Measurements from ENCODE around the gene DBH. TPM values are rescaled to one million over a fixed set of nuclear protein-coding genes. Genes with fewer than 3 reads are reported as not detected.

DBH gene
- total and polyA plus RNA-seq, 2 of the 13 experiments (the other 11 are each of a cell fraction or from before 2014, with no cell fraction given), result not detected

GRCh38 chr9:133618726-133619125, 17.4 kb upstream of the DBH start (continued):
- TF ChIP-seq CENPT (CRISPR knock-in tag; IDR thresholded peaks at IDR 0.05; ENCODE audit: low read depth), result no peak
- TF ChIP-seq ZNF724P (CRISPR knock-in tag; IDR thresholded peaks at IDR 0.05; ENCODE audit: borderline replicate concordance), result no peak
- no peak for TF ChIP-seq HMG20B (CRISPR knock-in tag; conservative IDR thresholded peaks at IDR 0.05)
- no peak for TF ChIP-seq ZNF670 (CRISPR knock-in tag; IDR thresholded peaks at IDR 0.05; ENCODE audit: borderline replicate concordance)
- TF ChIP-seq HMGXB3 (CRISPR knock-in tag; IDR thresholded peaks at IDR 0.05; ENCODE audit: borderline replicate concordance), result no peak

- H4K20me1 ChIP-seq (ENCODE audit: insufficient read depth, low read length), result no peaks in the 10 kb centered on the region
- ATAC-seq (no peak), FAIRE-seq (no peak), DNase-seq (ENCODE audit: low spot score) (no peak)
- BruUV-seq (replicated peaks), result no TSS peak
- no peak overlapping the region for H3K9ac ChIP-seq (ENCODE audit: insufficient read depth, low read depth, low read length)
- WGBS (ENCODE audit: low lambda C conversion rate), result 5% methylated on average over 8 of the region's 8 CpGs
- peaks cover 7 to 62% of the 10 kb centered on the region in 2 experiments for H3K27me3 ChIP-seq (ENCODE audit: control insufficient read depth in 1 of 2, insufficient read depth in 2 of 2, low read length in 2 of 2)
- in situ Hi-C loops (cut with HindIII; ENCODE audit: extremely low pct_ligation_motif_present, low pct_unique_long_range_greater_than_20kb) (no loop called here), intact Hi-C loops (cut with micrococcal nuclease; ENCODE audit: unreplicated experiment) (no loop called here)
- no peaks in the 10 kb centered on the region for H3K36me3 ChIP-seq (replicated peaks in 1 of 2; ENCODE audit: control insufficient read depth in 1 of 2, insufficient read depth in 2 of 2, low read length in 2 of 2)
- ChIA-PET CTCF (ENCODE audit: low intra/inter-chr PET ratio, low total read pairs) (no interaction called here), POLR2A (no interaction called here)
- no peaks in the 10 kb centered on the region for H3K4me1 ChIP-seq (ENCODE audit: insufficient read depth, low read length)
- no peak overlapping the region for H3K4me2 ChIP-seq (ENCODE audit: low read depth, low read length)
- H3K27ac ChIP-seq (ENCODE audit: extremely low read length, insufficient read depth, low read length), result no peak overlapping the region
- TF ChIP-seq PRDM15 (CRISPR knock-in tag; IDR thresholded peaks at IDR 0.05) (no peak), ZNF275 (CRISPR knock-in tag; IDR thresholded peaks at IDR 0.05; ENCODE audit: borderline replicate concordance) (no peak), SUZ12 (IDR thresholded peaks at IDR 0.05; ENCODE audit: low read depth, low read length) (no peak), IKZF4 (CRISPR knock-in tag; IDR thresholded peaks at IDR 0.05; ENCODE audit: borderline replicate concordance, low read depth, not compliant biosample characterization) (no peak), MBNL3 (CRISPR knock-in tag; conservative IDR thresholded peaks at IDR 0.05) (no peak), ZNF589 (CRISPR knock-in tag; conservative IDR thresholded peaks at IDR 0.05) (no peak), SMC3 (IDR thresholded peaks at IDR 0.05; ENCODE audit: low read length) (no peak), JUNB (CRISPR knock-in tag; IDR thresholded peaks at IDR 0.05; ENCODE audit: borderline replicate concordance) (no peak)
- no peak overlapping the region for H3K4me3 ChIP-seq (replicated peaks in 1 of 3; ENCODE audit: insufficient read depth in 1 of 3, low read depth in 2 of 3, low read length in 3 of 3)
- no peak overlapping the region for H2AFZ ChIP-seq (ENCODE audit: low read length)
- H3K79me2 ChIP-seq (ENCODE audit: insufficient read depth, low read length), result no peaks in the 10 kb centered on the region
- no peaks in the 10 kb centered on the region for H3K9me3 ChIP-seq (ENCODE audit: low read length)
Measured at GRCh38 chr9:133619791-133620190, 16.4 kb upstream of the DBH start.

Measured in HepG2 (cell line).